ENCODE measurements around the gene MED27. TPM values are rescaled to one million over a fixed set of nuclear protein-coding genes. Genes with fewer than 3 reads are reported as not detected.

The MED27 gene
- total RNA-seq, 1 donor from 2014 or later = 31.3 TPM

DNA sequence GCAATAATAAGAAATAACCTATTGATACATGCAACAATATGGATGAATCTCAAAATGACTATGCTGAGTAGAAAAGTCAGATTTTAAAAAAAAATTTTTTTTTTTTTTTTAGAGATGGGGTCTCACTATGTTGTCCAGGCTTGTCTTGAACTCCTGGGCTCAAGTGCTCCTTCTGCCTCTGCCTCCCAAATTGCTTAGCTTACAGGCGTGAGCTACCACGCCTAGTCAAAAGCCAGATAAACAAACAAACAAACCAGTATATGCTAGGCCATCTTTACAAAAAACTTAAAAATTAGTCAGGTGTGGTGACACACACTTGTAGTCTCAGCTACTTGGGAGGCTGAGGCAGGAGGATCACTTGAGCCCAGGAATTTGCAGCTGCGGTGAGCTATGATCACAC is 79.0 kb downstream of the MED27 start:
- Mint-ChIP-seq H3K27me3 (ENCODE audit: low read depth) (no peaks in the 10 kb centered on the region), H3K27ac (ENCODE audit: unreplicated experiment) (no peak overlapping the region), H3K4me1 (peaks cover 14% of the 10 kb centered on the region), H3K9me3 (no peaks in the 10 kb centered on the region), H3K36me3 (ENCODE audit: low read depth) (peaks cover 5% of the 10 kb centered on the region), H3K4me3 (no peak overlapping the region)
- no peak for DNase-seq (ENCODE audit: low read depth, low spot score)
- TF ChIP-seq, protein P1, sequence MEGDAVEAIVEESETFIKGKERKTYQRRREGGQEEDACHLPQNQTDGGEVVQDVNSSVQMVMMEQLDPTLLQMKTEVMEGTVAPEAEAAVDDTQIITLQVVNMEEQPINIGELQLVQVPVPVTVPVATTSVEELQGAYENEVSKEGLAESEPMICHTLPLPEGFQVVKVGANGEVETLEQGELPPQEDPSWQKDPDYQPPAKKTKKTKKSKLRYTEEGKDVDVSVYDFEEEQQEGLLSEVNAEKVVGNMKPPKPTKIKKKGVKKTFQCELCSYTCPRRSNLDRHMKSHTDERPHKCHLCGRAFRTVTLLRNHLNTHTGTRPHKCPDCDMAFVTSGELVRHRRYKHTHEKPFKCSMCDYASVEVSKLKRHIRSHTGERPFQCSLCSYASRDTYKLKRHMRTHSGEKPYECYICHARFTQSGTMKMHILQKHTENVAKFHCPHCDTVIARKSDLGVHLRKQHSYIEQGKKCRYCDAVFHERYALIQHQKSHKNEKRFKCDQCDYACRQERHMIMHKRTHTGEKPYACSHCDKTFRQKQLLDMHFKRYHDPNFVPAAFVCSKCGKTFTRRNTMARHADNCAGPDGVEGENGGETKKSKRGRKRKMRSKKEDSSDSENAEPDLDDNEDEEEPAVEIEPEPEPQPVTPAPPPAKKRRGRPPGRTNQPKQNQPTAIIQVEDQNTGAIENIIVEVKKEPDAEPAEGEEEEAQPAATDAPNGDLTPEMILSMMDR (conservative IDR thresholded peaks at IDR 0.05) = no peak

DNA sequence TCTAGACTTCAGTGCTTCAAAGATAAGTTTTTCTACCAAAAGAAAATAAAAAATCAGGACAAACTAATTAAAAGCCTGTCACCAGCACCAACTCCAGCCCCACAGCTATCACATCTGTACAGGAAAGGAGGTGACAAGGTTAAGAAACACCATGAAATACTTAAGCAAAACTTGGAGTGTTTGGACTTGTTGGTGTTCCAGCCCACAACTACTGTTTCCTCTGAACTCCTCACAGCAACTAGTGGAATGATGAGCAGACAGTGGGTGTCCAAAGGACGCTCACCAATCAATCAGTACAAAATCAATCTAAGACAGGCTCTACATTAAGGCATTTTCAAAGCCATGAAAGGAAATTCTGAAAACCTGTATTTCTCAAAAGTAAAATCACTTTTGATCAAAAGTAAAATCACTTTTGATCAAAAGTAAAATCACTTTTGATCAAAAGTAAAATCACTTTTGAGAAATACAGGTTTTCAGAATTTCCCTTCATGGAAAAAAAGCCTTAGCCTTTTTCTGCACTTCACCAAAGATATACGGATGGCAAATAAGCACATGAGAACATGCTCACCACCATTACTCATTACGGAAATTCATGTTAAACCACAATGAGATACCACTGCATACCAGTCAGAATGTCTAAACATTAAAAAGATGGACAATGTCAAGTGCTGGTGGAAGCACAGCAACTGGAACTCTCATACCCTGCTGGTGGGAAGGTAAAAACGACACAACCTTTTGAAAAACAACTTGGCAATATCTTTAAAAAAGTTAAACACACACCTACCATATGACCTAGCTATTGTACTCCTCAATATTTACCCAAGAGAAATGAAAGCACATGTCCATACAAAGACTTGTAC is 79.7 kb downstream of the MED27 start:
- H3K4me1 Mint-ChIP-seq = peaks cover 13% of the 10 kb centered on the region
- H3K36me3 Mint-ChIP-seq (ENCODE audit: low read depth) = peaks cover 7% of the 10 kb centered on the region
- no peak overlapping the region for H3K4me3 Mint-ChIP-seq
- H3K9me3 Mint-ChIP-seq = no peaks in the 10 kb centered on the region
- no peak overlapping the region for H3K27ac Mint-ChIP-seq (ENCODE audit: unreplicated experiment)
- DNase-seq (ENCODE audit: low read depth, low spot score) = no peak
- TF ChIP-seq, protein P1 (conservative IDR thresholded peaks at IDR 0.05) = no peak
- no peaks in the 10 kb centered on the region for H3K27me3 Mint-ChIP-seq (ENCODE audit: low read depth)

DNA sequence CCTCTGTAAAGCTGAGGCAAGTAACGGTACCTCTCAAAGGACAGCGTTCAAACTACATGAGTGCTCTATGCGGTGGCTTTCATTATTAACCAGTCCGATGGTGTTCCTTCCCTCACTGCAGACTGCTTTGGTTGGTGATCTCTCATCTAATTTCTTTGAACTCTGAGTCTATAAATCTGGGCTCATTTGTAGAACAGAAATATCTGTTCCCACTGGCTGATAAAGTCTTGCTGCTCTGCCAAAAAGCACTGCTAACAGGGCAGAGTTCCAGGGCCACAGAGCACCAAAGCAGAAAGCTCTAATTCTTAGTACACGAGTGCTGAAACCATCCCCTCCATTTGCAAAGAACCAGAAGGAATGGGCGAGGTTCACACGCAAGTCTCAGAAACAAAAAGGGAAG is 81.9 kb downstream of the MED27 start:
- TF ChIP-seq, protein P1 (conservative IDR thresholded peaks at IDR 0.05) = no peak
- H3K27me3 Mint-ChIP-seq (ENCODE audit: low read depth) = no peaks in the 10 kb centered on the region
- peaks cover 7% of the 10 kb centered on the region for H3K4me1 Mint-ChIP-seq
- peaks cover 10% of the 10 kb centered on the region for H3K36me3 Mint-ChIP-seq (ENCODE audit: low read depth)
- H3K9me3 Mint-ChIP-seq = no peaks in the 10 kb centered on the region
- DNase-seq (ENCODE audit: low read depth, low spot score) = no peak
- H3K27ac Mint-ChIP-seq (ENCODE audit: unreplicated experiment) = no peak overlapping the region
- no peak overlapping the region for H3K4me3 Mint-ChIP-seq

DNA sequence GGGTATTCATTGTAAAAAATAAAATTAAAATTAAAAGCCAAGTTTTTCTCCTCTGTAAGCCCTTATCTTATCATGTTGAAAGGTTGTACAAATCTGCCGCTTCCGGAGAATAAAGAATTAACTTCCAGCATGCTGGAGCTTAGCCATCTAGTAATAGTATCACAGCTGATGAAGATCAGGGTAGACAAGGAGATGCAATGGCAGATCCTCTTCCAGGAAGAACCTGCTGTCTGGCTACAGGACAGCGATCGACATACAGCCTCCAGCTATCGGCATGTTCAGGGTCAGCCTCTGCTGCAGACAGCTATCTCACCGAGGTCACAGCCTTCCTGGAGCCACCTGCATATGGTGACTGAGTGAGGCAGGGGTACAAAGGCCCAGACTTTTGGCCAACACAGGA is 82.6 kb downstream of the MED27 start:
- Mint-ChIP-seq H3K36me3 (ENCODE audit: low read depth) (peaks cover 10% of the 10 kb centered on the region), H3K27ac (ENCODE audit: unreplicated experiment) (no peak overlapping the region), H3K4me3 (no peak overlapping the region), H3K9me3 (no peaks in the 10 kb centered on the region), H3K4me1 (peaks cover 7% of the 10 kb centered on the region), H3K27me3 (ENCODE audit: low read depth) (no peaks in the 10 kb centered on the region)
- DNase-seq (ENCODE audit: low read depth, low spot score) = no peak
- TF ChIP-seq, protein P1 (conservative IDR thresholded peaks at IDR 0.05) = no peak

DNA sequence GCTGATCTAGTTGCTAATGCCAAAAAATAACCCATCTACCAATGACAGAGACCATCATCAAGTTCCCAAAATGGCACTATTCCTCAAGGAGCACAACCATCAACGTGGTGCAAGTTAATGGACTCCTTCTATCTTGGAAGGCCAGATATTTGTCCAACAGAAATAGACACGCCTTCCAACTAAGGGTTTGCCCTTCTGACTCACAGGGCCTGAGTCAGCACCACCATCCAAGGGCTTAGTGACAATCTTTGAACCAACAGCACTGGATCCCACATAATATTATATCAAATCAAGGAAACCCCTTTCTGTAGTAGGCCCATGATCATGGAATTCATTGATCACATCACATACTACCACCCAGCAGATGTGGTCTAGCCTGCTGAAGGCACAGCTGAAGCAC is 84.3 kb downstream of the MED27 start:
- TF ChIP-seq, protein P1 (conservative IDR thresholded peaks at IDR 0.05) = no peak
- Mint-ChIP-seq H3K27me3 (ENCODE audit: low read depth) (no peaks in the 10 kb centered on the region), H3K4me1 (peaks cover 7% of the 10 kb centered on the region), H3K36me3 (ENCODE audit: low read depth) (peaks cover 10% of the 10 kb centered on the region), H3K9me3 (no peaks in the 10 kb centered on the region), H3K4me3 (no peak overlapping the region), H3K27ac (ENCODE audit: unreplicated experiment) (no peak overlapping the region)
- no peak for DNase-seq (ENCODE audit: low read depth, low spot score)

Data from neural crest cell (in vitro differentiated cells).